HPDE6-E6E7 (cell line): ENCODE data around the gene FAM110D.

Experiments used
- DNase-seq: peaks from one replicate; pipeline ENCODE4 v3.0.0; 2011; ENCODE audit warnings: missing footprints; ENCODE audit errors: extremely low spot score

The FAM110D gene

DNA sequence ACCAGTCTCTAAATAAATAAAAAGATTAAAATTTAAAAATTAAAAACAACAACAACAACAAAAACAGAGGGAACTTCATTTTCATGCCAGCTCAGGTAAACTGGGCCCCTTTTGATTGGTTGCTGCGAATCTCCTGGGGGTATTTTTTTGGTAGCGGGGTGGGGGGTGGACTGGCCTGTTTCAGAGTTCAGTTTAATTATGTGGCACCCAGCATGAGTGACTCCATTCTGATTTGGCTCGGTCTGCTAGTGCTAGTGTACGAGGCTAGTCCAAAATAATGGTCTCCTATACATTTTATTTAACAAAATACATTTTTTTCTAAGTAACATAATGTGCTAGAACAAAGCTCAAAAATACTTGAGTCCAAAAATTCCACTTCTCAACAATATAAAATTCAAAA lies 29.1 kb upstream of the FAM110D start:
- DNase-seq = no peak

DNA sequence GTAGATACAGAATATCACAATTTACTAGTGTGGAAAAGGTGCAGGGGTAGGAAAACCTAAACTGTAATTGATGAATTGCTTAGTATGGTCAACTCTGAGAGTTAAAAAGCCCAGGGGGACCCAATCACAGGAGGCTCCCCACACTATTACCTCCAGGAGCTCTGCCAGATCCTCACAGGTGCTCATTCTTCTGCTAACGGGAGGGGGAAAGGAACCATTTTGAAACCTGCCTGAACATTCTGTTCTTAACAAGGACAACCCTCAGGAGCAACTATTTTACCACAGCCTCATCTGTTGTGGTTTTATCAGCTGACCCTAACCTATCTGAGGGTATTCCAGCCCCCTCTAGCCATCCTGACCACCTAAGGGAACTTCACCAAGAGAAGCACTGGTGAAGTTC lies 28.2 kb upstream of the FAM110D start:
- DNase-seq = no peak

DNA sequence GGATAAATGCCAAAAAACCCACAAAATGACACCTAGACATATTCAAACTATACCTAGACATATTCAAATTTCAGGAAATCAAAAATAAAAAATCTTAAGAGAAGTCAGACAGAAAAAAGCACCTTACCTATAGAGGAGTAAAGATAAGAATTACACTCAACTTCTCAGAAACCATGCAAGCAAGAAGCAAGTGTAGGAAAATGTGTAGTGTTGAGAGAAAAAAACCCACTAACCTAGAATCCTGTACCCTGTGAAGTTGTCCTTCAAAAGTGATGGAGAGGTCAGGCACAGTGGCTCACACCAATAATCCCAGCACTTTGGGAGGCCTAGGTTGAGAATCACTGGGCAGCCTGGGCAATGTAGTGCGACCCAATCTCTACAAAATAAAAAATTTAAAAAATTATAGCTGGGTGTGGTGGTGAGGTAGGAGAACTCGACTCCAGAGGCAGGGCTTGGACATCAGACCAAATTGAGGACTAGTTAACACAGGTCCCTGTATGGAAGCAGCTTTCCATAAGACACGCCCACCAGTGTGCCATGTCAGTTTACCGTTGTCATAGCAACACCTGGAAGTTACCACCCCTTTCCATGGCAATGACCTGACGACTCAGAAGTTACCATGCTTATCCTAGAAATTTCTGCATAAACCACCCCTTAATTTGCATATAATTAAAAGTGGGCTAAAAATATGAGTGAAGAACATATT lies 26.6 kb upstream of the FAM110D start:
- no peak for DNase-seq

DNA sequence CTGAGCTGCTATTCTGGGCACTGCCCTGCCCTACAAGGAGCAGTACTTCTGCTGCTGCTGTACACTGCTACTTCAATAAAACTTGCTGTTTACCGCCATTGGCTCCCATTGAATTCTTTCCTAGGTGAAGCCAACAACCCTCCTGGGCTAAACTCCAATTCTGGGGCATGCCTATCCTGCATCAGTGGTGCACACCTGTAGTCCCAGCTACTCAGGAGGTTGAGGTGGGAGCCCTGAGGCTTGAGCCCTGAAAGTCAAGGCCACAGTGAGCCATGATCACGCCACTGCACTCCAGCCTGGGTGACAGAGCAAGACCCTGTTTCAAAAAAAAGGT lies 26.1 kb upstream of the FAM110D start:
- no peak for DNase-seq

DNA sequence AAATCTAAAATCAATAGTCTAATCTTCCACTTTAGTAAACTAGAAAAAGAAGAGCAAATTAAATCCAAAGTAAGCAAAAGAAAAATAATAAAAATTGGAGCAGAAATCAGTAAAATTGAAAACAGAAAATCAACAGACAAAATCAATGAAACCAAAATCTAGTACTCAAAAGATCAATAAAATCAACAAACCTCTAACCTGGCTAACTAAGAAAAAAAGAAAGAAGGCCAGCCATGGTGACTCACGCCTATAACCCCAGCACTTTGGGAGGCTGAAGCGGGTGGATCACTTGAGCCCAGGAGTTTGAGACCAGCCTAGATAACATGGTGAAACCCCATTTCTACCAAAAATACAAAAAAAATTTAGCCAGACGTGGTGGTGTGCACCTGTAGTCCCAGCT lies 24.4 kb upstream of the FAM110D start:
- DNase-seq = no peak

DNA sequence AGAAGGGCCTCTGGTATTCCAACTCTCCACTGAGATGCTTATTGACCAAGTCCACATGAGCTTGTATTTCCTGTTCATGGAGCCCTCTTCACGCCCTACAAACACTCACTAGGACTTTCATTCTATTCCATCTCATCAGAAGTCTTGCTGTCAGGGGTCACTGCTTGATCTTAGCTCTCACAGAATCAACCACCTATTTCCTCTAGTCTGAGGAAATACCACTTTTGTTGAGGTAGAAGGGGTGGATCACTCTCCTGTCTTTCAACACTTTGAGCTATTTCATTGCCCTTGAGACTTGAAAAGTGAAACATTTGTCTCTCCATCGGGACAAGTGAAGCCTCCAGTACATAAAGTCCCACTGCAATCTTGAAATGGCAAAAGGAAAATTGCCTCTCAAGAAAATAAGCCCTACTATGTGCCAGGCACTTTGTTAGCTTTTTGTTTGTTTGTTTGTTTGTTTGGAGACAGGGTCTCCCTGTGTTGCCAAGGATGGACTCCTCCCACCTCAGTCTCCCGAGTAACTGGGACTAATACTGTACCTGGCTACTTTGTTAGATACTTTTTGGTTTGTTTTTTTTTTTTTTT lies 19.8 kb upstream of the FAM110D start:
- DNase-seq = no peak

DNA sequence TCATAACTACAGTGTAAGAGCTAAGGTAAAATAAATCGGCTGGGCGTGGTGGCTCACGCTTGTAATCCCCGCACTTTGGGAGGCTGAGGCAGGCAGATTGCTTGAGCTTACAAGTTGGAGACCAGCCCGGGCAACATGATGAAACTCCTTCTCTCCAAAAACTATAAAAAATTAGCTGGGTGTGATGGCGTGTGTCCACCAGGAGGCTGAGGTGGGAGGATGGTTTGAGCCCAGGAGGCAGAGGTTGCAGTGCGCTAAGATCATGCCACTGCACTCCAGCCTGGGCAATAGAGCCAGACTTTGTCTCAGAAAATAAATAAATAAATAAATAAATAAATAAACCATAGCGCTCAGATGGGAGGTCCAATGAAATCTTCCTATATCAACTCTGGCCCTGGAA lies 16.7 kb upstream of the FAM110D start:
- no peak for DNase-seq

DNA sequence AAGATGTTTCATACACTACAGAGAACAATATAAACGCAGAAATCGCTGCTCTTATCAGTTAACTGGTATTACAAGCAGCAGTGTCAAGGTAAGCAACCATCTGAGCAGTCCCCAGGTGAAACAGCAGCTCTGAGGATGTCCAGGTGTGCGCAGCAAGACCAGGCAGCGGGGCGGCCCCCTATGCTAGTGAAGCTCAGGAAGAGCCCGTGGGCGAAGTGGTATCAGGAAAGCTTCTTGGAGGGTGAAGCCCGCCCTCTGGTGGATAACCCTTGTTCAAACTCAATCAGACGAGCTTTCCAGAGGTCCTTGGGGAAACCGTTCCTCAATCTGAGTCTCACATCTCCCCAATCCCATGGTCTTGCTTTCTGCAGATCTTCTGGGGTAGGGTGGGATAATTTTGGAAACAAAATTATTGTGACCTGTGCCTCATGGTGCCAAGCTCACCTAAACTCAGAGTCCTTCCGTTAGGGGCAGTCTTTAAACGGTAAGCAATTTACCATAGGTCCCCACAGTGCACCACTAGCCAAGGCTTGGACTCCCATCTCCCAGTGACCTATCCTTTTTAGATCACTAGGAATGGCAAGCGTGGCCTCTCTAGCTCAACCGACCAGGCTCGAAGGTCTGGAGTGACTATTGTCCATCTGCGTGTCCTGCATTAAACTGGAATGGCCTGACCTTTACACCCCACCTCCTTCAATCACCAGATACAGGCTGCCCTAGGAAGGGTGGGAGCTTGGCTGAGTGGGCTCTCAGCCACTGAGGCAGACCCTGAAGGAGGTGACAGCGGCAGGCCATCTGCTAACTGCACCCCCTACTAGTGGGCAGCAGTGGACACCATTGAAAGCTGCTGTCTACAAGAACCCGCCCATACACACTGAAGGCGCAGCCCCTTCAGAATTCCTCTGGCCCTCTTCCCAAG lies 13.6 kb upstream of the FAM110D start:
- DNase-seq = peak; percentile 60

DNA sequence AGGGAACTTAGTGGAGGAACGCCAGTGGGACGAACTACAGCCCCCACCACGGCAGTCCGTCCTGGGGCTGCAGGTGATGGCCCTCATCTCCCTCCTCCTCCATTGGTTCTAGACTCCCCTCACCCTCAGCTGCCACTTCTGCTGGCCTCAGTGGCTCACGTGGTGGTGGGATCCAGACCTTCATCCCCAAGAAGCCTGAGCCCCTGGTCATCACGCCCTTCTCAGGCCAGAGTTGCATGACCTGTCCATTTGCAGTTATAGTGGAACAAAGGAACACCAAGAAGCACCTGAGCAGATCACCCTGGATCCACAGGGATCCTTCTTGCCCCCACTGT lies 13.0 kb upstream of the FAM110D start:
- DNase-seq = no peak

DNA sequence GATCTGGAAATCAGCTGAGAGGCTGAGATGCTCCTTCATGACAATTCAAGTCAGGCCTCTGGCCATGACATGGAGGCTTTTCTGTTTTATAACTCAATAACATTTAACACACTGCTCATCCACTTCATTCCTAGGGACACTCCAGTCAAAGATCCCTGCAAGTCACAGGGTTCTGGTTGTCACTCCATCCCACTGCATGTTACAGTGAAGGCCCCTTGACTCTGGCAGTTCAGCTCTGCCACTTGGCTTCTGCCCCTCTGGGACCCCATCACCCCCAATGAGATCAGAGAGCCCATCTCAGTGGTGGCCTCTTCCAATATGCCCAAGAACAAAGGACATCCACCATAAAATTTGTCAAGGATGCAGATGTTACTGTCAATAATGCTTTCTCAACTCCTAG lies 10.0 kb upstream of the FAM110D start:
- no peak for DNase-seq

DNA sequence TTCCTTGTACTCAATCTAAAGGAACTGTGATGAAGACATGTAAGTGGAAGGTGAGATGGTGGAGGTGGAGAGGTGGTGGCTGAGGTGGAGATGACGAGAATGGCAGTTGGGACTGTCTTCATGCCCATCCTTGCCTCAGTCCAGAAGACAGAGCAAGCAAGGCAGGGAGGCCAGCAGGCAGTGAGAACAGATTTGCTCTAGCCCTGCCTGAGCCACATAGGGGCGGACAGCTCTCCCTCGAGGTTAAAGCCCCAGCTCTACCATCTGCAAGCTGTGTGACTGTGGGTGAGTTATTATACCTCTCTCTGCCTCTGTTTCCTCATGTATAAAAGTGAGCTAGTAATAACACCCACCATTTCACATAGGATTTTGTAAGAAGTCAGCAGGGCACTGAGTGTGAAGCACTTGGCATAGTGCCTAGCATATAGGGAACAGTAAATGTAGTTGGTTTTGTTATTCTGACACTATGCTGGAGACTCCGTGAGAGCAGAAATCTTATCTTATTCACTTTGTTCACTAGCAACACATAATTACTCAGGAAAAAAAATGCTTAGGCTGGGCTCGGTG lies 4.8 kb upstream of the FAM110D start:
- DNase-seq = no peak

DNA sequence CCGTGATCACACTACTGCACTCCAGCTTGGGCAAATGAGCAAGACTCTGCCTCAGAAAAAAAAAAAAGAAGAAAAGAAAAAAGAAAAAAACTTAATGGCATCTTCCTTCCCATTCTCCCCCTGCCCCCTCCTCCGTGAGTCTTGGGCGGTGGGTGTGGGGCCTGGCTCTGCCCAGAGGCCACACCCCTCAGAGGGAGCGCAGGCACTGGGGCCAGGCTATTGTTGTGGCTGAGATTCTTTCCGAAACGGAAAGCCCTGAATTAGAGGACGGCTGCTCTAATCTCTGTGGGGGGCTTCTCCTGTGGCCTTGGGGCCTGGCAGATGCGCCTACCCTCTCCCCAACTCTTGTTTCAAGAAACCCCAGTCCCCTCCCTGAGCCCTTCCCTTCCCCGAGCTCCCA lies 4.1 kb upstream of the FAM110D start:
- DNase-seq = no peak

DNA sequence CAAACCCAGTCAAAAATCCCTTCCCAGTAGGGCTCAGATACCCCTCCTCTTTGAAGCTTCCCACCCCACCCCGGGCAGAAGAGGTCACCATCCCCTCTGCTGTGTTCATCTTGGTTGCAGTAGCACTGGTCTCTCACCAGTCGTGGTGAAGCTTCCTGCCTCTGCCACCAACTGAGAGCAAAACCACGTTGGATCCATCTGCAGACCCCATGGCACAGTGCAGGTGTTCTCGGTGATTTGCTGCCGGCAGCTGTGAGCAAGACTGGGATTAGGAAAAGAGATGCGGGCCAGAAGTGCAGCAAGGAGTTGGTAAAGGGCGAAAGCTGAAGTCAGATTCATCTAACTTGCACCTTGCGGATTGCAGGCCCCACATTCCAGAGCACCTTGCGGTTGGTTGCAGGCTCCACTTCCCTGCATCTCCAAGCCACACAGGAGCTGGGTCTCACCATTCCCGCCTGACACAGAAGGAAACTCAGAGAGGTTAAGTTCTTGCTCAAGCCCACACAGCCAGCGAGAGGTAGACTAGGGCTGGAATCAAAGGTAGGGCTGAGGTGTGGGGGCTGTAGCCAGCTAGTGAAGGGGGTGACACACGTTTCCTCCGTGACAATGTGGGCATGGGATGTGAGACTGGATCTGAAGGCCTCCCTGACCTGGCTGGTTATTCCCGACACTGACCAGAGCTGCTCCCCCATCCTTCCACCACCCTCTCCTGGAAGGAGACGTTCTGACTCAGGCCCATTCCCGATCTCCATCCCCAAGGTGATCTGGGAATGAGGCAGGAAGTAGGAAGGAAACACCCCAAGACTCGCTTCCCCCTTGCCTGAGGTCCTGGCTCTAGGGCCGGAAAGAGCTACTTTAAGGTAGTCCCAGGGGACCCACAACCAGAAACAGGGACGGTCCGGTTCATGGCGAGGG lies 3.3 kb upstream of the FAM110D start:
- DNase-seq = no peak

DNA sequence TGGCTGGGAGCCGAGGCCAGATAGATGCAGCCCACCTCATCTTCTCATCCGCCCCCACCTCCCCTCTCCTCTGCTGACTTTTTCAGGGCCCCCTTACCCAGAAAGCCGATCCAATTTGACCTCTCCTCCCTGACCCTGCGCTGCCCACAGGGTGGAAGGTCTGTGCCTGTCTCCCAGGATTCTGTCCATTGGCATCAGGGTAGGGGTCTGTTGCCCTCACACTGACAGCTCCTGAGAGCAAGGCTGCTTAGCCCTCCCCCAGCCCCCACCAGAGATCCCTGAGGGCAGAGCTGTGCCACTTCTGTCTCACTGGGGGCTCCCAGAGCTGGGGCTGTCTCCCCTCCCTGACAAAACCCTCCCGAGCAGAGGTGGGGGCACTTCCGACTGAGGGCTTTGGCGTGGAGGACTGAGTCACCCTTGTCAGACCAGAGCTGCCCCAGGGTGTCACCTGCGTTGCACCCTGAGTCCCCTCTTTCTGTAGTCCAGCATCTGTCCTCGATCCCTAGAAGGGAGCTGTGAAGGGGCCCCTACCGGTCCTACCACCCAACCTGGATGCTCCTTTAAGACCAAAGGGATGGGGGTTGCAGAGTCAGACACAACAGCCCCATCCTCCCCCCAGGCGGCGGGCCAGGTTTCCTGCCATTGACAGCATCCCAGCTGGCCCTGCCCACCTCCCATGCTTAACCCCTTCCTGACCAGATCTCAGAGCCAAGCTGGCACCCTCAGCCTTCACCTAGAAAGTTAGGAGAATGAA lies 2.4 kb upstream of the FAM110D start:
- DNase-seq = no peak

DNA sequence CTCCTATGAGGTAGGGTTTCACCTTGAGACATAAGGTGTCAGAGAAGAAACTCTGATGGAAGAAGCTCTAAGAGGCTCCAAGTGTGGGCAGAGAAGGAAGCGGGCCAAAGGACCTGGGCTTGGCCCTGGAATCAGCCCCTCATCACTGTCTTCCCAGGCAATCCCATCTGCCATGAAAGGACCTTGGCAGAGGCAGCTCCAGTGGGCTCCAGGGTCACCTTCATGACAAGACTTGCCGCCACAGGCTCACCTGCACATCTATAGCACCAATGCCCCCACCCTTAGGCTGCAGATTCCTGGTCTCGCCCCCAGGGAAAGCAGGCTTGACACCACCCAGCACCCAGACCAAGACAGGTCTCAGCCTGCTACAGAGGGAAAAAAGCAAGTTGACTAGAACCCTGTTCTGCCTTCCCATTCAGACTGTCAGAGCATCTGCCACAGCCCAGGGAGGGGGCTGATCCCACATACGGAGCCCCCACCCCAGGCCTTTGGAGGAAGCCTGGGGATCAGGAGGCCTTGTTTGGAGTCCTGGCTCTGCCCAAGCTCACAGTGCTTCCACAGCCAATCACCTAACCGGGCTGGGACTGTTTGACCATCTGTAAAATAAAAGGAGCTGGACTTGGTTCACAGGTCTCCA lies 490 bp upstream of the FAM110D start:
- no peak for DNase-seq

DNA sequence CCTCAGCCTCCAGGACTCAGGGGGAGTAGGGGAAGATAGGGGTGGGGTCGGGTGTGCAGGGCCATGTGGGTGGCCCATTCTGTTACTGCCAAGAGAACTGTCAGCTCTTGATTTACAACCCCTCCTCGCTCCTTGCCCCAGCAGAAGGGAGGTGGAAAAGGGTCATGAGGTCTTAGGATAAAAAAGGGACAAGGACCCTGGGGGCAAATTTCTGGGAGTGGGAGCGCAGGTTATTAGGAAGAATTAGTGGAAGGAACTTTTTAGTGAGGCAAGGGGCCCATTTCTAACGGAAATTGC lies 812 bp downstream of the FAM110D start:
- no peak for DNase-seq

DNA sequence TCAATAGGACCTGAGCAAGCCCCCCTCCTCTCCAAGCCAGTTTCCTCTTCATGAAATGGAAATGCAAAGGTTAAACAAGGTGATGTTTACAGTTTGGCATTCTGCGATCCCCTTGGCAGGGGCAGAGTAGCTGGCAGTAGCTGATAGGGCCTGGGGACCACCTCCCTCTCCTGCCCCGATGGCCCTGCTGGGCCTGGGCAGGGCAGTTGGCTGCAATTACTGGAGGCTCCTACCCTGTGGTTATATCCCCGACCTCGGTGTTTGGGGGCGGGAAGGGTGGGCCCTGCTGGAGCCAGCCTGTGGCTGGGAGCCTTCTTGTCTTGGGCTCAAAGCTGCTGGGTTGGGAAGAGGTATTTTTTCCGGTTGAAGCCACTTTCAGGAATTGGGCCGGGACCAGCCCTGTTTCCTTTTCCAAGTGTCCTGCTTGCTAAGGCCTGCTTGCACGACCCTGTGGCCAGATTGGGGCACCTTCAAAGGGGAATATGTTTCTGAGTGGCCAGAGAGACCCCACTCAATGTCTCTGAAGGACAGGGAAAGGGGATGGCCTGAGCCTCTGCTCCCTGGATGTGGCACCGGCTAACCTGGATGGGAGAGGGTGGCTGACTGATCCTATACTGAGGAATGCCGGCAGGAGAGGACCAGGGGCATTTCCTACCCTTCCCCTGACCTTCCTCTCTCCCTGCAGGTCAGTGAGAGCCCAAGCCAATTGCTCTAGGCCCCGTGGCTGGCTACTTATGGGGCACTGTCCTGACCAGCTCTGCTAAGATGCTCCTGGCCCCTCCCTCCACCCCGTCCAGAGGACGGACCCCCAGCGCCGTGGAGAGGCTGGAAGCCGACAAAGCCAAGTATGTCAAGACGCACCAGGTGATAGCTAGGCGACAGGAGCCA lies 1.9 kb downstream of the FAM110D start:
- DNase-seq = no peak

DNA sequence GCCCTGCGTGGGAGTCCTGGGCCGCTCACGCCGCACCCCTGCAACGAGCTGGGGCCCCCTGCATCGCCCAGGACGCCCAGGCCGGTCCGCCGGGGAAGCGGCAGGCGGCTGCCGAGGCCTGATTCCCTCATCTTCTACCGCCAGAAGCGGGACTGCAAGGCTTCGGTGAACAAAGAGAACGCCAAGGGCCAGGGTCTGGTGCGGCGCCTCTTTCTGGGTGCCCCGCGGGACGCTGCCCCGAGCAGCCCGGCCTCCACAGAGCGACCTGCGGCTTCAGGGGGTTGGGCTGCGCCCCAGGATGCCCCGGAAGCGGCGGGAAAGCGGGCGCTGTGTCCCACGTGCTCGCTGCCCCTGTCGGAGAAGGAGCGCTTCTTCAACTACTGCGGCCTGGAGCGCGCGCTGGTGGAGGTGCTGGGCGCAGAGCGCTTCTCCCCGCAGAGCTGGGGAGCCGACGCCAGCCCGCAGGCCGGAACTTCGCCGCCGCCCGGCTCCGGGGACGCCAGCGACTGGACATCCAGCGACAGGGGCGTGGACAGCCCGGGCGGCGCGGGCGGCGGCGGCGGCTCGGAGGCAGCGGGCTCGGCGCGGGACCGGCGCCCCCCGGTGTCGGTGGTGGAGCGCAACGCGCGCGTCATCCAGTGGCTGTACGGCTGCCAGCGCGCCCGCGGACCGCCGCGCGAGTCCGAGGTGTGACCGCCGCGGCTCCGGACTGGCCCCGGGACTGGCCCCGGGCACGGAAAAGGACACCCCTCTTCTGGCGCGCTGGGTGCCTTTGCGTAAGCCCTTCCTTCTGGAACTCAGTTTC lies 2.7 kb downstream of the FAM110D start:
- DNase-seq = peak; percentile 54

DNA sequence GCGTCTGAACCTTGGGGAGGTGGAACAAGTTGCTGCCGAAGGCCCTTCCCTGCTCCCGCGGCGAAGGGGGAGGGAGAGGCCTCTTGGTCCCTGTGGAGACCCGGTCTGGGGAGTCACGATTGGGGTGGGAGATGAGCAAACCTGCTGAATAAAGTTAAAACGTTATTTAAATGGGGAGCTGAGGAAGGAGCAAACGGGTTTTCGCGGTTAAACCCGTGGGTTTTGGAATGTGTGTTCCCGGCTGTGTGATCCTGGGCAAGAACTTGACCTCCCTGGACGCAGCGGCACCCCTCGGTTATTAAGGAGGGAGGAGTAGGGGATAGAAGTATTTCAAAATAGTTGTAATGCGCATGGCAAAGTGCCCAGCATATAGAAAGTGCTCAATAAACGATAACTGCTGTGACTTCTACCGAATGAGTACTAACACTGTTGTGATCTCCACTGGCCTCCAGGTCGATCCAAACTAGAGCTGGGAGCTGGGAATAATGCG lies 3.4 kb downstream of the FAM110D start:
- DNase-seq = no peak
